Peyer's patch (tissue), 4 donors: Measurements from ENCODE around the gene ZFHX2. TPM values are rescaled to one million over a fixed set of nuclear protein-coding genes. Genes with fewer than 3 reads are reported as not detected.
"Not testable (repeated sequence)": the region's sequence is repeated elsewhere in the genome, so short reads cannot be mapped to it uniquely, and the experiment has no call there.

Experiments used
- DNase-seq, 3 donors: peaks; one replicate each; pipeline ENCODE4 v3.0.0-alpha.2; 2017 to 2019
- H3K27ac ChIP-seq, 4 donors: fragments of 200-600 bp; sonication (generic); one replicate each; pipeline ENCODE4 v1.5.1; 2016 to 2019
- H3K27me3 ChIP-seq, 2 donors: fragments of 200-600 bp; sonication (generic); one replicate each; pipeline ENCODE4 v1.5.1; 2019
- H3K36me3 ChIP-seq, 3 donors: fragments of 200-600 bp; sonication (generic); one replicate each; pipeline ENCODE4 v1.5.1; 2016 to 2019
- H3K4me1 ChIP-seq, 4 donors: fragments of 200-600 bp; sonication (generic); one replicate each; pipeline ENCODE4 v1.5.1; 2016 to 2019
- H3K4me3 ChIP-seq, 4 donors: fragments of 200-600 bp; sonication (generic); 1 replicate in 3 of 4; 2 replicates in 1 of 4; pipeline ENCODE4 v1.5.1; 2016 to 2019; ENCODE audit warnings: mild to moderate bottlenecking in 1 of 4
- H3K9me3 ChIP-seq, 4 donors: fragments of 200-600 bp; sonication (generic); one replicate each; pipeline ENCODE4 v1.5.1; 2016 to 2019; ENCODE audit warnings: mild to moderate bottlenecking in 1 of 4
- POLR2A ChIP-seq, 2 donors: fragments of 450-650 bp; IDR thresholded peaks; one replicate each; pipeline ENCODE4 v1.5.1; 2017; ENCODE audit warnings: antibody characterized with exemption in 2 of 2, mild to moderate bottlenecking in 2 of 2, moderate library complexity in 2 of 2
- total RNA-seq, 4 donors: library from RNA; depleted of rRNA; stranded (reverse); fragments of >200 nt; gene quantifications; one replicate each; pipeline ENCODE4 v1.1.0, GENCODE V29; 2016
- TF ChIP-seq, protein P1 (sequence below), 6 experiments: fragments of 450-650 bp in 4 of 6; fragments of 200-600 bp in 2 of 6; sonication (generic) in 1 of 6; IDR thresholded peaks; one replicate each; pipeline ENCODE4 v1.5.1; 2017 to 2019; ENCODE audit warnings: antibody characterized with exemption in 6 of 6, mild to moderate bottlenecking in 3 of 6, moderate library complexity in 1 of 6

ZFHX2 gene
- total RNA-seq, 4 donors from 2014 or later = 0.53 to 7.4 (median 1.0) TPM

GRCh38 chr14:23588884-23589598, 37.5 kb upstream of the ZFHX2 start:
- TF ChIP-seq, protein P1, sequence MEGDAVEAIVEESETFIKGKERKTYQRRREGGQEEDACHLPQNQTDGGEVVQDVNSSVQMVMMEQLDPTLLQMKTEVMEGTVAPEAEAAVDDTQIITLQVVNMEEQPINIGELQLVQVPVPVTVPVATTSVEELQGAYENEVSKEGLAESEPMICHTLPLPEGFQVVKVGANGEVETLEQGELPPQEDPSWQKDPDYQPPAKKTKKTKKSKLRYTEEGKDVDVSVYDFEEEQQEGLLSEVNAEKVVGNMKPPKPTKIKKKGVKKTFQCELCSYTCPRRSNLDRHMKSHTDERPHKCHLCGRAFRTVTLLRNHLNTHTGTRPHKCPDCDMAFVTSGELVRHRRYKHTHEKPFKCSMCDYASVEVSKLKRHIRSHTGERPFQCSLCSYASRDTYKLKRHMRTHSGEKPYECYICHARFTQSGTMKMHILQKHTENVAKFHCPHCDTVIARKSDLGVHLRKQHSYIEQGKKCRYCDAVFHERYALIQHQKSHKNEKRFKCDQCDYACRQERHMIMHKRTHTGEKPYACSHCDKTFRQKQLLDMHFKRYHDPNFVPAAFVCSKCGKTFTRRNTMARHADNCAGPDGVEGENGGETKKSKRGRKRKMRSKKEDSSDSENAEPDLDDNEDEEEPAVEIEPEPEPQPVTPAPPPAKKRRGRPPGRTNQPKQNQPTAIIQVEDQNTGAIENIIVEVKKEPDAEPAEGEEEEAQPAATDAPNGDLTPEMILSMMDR (IDR thresholded peaks at IDR 0.05) = peak; percentile 26 to 91 (median 76)
- TF ChIP-seq POLR2A (IDR thresholded peaks at IDR 0.05) = no peak
- Histone ChIP-seq H3K27me3 (no peaks in the 10 kb centered on the region), H3K4me1 (no peaks in the 10 kb centered on the region), H3K9me3 (no peaks in the 10 kb centered on the region), H3K27ac (no peak overlapping the region), H3K4me3 (no peak overlapping the region), H3K36me3 (no peaks in the 10 kb centered on the region)
- DNase-seq = peak; percentile 81 to 95 (median 88)

DNA sequence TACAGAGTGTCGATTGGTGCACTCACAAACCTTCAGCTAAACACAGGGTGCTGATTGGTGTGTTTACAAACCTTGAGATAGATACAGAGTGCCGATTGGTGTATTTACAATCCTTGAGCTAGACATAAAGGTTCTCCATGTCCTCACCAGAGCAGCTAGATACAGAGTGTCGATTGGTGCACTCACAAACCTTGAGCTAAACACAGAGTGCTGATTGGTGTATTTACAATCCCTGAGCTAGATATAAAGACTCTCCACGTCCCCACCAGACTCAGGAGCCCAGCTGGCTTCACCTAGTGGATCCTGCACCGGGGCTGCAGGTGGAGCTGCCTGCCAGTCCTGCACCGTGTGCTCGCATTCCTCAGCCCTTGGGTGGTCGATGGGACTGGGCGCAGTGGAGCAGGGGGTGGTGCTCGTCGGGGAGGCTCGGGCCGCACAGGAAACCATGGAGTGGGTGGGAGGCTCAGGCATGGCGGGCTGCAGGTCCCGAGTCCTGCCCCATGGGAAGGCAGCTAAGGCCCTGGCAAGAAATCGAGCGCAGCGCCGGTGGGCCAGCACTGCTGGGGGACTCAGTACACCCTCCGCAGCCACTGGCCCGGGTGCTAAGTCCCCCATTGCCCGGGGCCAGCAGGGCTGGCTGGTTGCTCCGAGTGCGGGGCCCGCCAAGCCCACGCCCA, 33.1 kb upstream of the ZFHX2 start:
- not testable (repeated sequence) for H3K4me1 ChIP-seq, DNase-seq, H3K27me3 ChIP-seq, H3K9me3 ChIP-seq, H3K4me3 ChIP-seq, H3K36me3 ChIP-seq, H3K27ac ChIP-seq

- H3K36me3 ChIP-seq, DNase-seq, H3K9me3 ChIP-seq, H3K27me3 ChIP-seq, H3K4me3 ChIP-seq, H3K27ac ChIP-seq, H3K4me1 ChIP-seq: not testable (repeated sequence)
These were observed 32.4 kb upstream of the ZFHX2 start for GRCh38 chr14:23583761-23584526.

DNA sequence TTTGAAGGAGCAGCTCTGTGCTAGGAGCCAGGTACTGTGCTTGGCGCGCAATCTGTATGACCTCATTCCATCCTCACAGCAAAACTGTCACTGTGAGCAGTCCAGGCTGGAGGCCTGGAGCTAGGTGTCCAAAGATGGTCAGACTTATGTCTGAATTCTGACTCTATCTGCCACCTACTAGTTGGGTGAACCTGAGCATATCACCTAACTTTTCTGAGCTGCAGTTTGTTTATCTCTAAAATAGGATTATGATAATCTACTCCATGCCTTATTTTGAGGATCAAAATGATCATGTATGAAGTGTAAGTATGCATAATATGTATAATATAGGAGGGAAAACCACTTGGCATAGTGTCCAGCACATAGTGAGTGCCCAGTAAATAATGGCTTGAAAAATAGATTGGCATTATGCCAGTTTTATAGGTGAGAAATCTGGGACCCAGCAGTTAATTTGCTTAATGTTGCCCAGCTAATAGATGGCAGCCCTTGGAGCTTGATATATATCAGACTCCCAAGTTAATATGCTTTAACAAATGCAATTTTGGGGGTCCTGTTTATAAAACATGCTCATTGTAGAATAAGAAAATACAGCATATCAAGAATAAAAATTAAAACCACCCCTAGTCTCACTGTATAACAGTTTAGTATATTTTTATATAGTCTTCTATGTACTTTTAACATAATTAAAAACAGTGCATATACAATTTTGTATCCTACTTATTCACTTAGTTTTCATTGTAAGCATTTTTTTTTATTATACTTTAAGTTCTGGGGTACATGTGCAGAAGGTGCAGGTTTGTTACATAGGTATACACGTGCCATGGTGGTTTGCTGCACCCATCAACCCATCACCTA, 31.6 kb upstream of the ZFHX2 start:
- no peak for TF ChIP-seq POLR2A (IDR thresholded peaks at IDR 0.05)
- TF ChIP-seq, protein P1 (IDR thresholded peaks at IDR 0.05) = no peak
- no peaks in the 10 kb centered on the region for H3K9me3 ChIP-seq
- H3K27ac ChIP-seq = no peak overlapping the region
- no peak overlapping the region for H3K4me3 ChIP-seq
- H3K36me3 ChIP-seq = no peaks in the 10 kb centered on the region
- H3K4me1 ChIP-seq = no peaks in the 10 kb centered on the region
- peaks cover 0 to under 1% of the 10 kb centered on the region in 2 donors for H3K27me3 ChIP-seq
- no peak for DNase-seq

DNA sequence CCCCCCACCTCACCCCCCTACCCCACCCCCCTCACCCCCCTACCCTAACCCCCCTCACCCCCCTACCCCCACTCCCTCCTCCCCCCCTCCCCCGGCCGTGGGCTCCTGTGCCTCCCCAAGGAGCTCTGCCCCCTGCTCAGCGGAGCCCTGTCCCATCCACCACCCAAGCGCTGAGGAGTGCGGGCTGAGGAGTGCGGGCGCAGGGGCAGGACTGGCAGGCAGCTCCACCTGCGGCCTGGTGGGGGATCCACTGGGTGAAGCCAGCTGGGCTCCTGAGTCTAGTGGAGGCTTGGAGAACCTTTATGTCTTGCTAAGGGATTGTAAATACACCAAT, 29.4 kb upstream of the ZFHX2 start:
- no peak overlapping the region for H3K4me3 ChIP-seq
- H3K27me3 ChIP-seq = peaks cover 0 to 23% of the 10 kb centered on the region in 2 donors
- H3K4me1 ChIP-seq = peaks cover 0 to 21% (median 13%) of the 10 kb centered on the region in 4 donors
- no peaks in the 10 kb centered on the region for H3K36me3 ChIP-seq
- no peaks in the 10 kb centered on the region for H3K9me3 ChIP-seq
- no peak overlapping the region for H3K27ac ChIP-seq
- TF ChIP-seq, protein P1 (IDR thresholded peaks at IDR 0.05) = no peak
- no peak for TF ChIP-seq POLR2A (IDR thresholded peaks at IDR 0.05)
- no peak for DNase-seq

DNA sequence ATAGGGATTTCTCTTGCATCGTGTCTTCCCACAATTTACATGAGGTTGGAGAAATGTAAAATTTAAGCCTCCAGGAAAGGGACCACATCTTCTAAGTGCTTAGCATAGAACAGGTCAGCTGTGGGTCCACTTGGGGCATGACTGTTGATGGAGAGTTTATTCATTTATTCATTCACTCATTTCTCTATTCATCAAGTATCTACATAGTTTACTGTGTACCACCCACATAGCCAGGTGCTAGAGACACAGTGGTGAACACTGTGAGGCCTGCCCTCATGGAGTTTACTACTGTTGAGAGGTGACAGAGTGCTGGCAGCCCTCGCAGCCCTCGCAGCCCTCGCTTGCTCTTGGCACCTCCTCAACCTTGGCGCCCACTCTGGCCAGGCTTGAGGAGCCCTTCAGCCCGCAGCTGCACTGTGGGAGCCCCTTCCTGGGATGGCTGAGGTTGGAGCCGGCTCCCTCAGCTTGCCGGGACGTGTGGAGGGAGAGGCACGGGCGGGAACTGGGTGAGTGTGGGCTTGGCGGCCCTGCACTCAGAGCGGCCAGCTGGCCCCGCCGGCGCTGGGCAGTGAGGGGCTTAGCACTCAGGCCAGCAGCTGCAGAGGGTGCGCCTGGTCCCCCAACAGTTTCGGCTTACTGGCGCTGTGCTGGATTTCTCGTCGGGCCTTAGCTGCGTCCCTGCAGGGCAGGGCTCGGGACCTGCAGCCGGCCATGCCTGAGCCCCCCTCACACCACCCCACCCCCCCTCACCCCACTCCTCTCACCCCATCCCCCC, 28.8 kb upstream of the ZFHX2 start:
- peaks cover 0 to 28% of the 10 kb centered on the region in 2 donors for H3K27me3 ChIP-seq
- peaks cover 0 to 21% (median 13%) of the 10 kb centered on the region in 4 donors for H3K4me1 ChIP-seq
- no peak for DNase-seq
- no peaks in the 10 kb centered on the region for H3K36me3 ChIP-seq
- H3K9me3 ChIP-seq = no peaks in the 10 kb centered on the region
- H3K27ac ChIP-seq = no peak overlapping the region
- no peak overlapping the region for H3K4me3 ChIP-seq
- TF ChIP-seq, protein P1 (IDR thresholded peaks at IDR 0.05) = no peak
- TF ChIP-seq POLR2A (IDR thresholded peaks at IDR 0.05) = no peak
